HG03060 (cell line): ENCODE measurements around the gene PIK3C2G.

Source experiments
- ATAC-seq: cut with Tn5 transposase; IDR thresholded peaks from one replicate; pipeline ENCODE4 v1.9.1; 2021; ENCODE audit warnings: low read depth, moderate number of reproducible peaks; ENCODE audit not compliant: unreplicated experiment

The PIK3C2G gene

DNA sequence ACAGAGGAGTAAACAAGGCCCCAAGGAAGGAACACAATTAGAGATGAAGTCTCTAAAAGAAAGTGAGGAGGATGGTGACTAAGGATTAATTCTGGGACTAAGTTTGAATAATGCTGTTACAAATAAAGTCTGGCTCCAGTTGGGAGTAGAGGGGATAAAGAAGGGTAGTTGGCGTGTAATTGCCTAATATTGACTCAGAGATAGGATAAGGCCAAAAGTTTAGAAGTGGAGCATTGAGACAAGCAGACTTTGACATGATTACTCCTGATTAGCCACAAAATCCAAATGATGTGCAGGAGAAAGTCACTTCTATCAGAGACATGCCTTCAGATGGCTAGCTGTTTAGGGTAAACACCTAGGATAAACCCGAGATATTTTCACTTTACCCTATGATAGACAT lies 368.1 kb downstream of the PIK3C2G start:
- no peak for ATAC-seq

DNA sequence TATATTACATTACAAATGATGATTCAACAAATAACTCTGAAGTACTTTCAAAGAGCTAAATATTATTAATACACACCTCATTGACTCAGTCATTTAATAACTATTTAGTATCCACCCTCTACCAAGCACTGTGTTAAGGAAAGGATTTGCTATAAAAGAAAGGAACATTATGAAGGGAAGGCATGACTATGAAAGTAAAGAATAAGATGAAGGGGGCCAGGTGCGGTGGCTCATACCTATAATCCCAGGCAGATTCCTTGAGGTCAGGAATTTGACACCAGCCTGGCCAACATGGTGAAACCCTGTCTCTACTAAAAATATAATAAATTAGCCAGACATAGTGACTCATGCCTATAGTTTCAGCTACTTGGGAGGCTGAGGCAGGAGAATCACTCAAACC lies 368.6 kb downstream of the PIK3C2G start:
- no peak for ATAC-seq

DNA sequence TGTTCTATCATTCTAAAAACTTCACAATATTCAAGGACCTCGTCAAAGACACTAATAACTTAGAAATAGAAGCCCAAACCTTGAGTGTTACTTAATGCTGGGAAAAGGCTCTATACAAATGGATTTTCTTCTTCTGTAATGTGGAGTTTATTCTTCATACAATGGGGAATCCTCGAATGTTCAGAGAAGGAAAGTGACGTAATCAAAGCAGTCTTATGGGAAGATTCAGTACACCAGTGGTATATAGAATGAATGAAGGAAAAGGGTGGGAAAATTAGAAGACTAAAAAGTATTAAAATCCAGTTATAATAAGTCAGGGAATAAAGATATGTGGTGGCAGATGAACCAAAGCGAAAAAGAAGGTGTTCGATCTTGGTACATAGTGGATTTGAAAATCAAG lies 370.0 kb downstream of the PIK3C2G start:
- no peak for ATAC-seq

DNA sequence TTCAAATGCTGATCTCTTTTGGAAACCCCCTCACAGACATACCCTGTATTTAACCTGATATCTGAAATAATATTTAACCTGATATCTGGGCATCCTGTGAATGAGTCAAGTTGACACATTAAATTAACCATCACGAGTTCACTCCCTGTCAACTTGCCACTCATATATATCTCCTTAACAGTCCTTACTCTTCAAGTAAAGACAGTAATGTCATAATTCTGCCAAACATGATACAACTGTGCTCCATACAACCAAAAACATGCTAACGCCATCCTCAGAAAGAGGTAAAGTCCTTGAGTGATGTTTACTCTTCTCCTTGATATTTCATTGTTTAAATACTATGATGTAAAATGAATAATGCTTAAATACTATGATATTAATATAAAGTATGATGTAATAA lies 371.5 kb downstream of the PIK3C2G start:
- no peak for ATAC-seq

DNA sequence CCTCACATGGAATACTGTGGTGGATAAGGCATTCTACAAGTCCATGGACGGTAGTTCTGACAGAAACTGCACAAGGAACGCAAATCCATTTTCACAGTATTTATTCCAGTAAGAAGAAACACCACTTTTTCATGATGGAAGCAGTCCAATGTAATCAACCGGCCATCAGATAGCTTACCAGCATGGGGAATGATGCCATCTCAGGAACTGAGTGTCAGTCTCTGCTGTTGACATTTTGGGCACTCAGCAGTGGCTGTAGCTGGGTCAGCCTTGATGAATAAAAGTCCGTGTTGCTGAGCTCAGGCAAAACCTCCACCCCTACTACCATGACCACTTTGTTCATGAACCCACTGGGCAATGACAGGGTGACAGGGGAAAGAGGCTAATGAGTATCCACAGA lies 373.1 kb downstream of the PIK3C2G start:
- no peak for ATAC-seq

DNA sequence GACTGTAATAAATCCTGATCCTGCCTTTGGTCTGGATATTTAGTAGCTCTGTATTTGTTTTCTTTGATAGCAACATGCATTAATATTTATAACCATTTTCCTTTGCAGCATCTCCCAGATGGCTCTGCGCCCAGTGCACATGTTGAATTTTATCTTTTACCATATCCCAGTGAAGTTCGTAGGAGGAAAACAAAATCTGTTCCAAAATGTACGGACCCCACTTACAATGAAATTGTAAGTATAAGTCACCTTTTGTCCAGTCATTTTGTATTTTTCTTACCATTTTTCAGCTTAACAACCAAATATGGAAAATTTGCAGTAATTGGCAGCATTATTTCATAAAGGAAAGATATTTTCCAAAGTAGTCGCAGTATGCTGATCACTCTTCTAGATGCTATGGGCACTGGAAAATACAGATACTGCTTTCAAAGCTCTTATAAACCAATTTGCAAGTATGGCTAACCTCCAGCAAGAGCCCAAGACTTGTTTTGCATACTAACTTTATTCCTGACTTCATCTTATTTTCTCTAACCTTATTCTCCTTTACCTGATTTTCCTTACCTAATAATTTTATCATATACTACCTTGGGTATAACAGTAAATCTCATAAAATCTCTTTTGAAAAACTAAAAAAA lies 379.1 kb downstream of the PIK3C2G start:
- no peak for ATAC-seq

DNA sequence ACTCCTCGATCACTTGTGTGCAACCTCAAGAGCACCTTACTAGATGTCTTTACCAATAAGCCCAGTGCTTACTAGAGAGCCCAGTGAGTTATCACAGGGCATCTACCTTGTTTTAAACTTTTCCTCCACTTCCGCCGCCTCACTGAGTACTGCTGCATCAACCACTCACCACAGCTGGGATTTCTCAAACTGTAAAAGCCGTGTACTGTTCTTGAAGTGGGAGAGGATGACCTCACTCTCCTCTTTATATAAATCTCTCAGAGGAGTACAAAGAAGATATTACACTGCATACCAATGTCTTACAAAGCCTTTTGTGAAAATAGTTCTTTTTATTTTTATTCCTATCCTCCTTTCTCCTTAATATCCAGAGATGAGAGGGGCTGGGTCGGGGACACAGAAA lies 382.4 kb downstream of the PIK3C2G start:
- ATAC-seq = no peak

DNA sequence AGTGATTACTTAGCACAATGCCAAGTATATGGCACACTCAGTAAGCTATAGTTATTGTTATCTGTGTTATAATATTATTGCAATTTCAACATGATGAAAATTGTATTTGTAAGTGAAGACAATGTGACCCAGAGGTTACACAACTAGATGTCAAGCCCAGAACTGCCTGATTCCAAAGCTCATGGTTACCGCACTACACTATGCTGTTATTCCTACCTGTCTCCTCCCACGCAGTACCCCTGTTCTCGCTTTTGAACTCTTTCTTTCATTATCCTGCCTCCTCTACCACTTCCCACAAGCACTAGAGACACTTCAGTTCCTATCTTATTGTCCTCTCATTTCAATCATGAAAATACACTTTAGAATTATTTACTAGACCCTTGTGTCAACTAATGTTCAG lies 383.2 kb downstream of the PIK3C2G start:
- no peak for ATAC-seq

DNA sequence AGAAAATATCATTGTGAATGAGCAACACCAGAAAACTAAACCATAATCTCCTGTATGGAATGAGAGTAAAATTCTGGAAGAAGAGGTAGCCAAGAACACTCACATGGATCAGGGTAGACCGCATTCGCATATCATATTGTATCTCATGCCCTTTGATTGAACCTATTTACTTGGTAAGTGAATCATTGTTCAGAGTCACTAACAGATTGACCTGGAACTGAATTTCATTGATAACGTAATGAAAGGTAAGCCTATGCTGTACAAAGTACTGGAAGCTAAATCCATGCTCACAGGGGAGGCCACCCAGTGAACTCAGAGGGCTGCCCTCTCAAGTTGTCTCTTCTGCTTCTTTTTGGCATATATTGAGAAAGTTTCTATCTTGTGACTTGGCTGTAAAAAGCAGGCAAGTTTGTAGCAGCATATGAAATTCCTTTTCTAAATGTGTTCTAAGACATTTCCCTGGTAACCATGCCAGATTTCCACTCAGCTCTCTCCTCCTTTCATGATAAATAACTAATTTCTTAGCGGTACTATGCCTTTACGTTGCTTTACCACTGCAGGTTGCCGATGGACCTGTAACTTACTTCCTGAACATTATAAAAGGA lies 385.1 kb downstream of the PIK3C2G start:
- ATAC-seq = no peak

DNA sequence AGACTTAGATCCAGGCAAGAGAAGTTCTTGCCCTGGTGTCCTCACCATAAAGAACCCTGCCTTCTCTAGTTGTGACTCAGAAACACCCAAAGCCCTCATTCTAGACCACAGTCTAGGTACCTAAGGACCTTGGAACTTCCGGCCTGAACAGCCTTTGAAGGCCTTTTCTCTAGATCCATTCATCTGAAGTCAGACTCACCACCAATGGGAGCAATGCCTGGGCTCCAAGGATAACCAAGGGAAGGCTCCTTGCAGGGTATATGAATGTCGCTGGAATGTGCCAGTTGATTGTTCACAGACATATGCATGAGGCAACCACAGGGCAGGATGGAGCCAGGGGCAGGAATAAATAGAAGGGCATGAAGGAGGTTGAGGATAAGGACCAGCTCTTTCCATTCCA lies 390.2 kb downstream of the PIK3C2G start:
- no peak for ATAC-seq

DNA sequence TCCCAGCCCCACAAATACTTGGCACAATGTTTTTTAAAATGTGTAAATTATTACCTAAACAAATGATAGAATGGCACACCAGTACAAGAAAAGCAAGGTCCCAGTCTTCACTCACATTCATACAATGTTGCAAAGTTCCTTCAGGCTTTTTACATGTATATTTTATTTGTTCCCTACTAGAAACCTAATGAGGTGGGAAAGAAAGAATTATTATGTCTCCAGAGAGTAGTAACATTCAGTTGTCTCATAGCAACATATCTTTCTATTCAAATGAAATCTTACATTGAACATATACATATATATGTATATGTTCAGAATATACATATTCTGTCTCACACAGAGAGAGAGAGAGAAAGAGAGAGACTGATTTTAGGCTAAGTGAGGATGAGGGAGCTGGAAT lies 391.3 kb downstream of the PIK3C2G start:
- ATAC-seq = no peak

DNA sequence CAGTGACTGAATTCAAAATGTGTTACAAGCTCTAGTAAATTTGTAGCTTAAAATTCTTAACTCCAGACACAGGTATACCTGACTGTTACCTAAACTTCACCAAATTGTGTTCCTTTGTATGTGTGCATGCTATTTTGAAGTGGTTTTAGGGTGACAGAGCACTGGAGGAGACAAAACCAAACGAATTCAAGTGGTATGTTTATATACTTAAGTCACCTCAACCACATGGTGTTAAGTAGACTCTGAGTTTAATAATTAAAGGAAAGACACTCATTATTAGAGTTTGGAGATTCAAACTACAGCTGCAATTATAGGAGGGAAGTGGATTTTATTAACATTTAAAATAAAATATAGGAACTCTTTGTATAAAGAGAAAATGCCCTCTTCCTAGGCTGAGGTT lies 392.1 kb downstream of the PIK3C2G start:
- ATAC-seq = no peak

DNA sequence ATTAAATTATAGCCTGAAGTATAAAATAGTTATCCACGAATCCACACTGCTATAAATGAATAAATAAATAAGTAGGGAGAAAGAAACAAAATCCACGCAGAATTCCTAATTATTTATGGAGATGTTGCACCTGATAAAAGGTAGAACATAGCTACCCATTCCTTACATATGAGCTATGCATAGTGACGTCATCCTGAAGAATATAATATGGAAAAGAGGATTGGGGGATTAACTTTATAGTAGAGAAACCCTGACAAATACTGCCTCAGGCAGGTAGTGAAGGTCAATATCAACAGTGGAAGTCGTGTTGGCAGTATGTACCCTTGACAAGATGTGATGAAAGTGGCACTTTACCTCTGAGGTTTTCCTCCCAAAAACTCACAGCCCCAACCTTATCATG lies 394.0 kb downstream of the PIK3C2G start:
- ATAC-seq = no peak

DNA sequence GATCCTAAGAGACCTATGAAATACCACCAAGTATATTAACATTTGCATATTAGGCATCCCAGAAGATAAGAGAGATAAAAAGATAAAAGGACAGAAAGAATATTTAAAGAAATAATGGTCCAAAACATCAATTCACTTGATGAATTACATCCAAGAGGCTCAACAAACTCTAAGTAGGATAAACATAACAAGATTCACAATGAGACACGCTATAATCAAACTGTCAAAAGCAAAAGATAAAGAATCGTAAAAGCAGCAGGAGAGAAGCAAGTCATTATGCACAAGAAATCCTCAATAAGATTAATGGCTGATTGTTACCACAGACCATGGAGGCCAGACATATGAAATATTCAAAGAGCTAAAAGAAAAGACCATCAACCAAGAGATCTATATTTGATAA lies 396.9 kb downstream of the PIK3C2G start:
- ATAC-seq = no peak

DNA sequence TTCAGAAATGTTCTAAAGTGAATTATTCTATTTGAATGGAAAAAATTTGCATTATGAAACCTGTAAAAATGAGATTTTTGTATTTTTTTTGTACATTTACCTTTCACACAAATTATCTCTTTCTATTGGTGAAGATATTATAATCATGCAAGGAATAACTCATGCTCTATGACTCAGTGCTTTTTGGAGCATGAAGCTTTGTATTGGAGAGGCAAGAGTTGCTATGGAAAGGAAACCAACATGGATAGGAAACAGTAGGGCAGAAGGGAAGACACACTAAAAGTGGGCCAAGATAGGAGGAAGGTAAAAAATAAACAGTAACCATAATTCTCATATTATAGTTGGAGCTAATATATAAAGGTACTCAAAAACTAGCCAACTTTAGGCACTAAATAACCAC lies 397.5 kb downstream of the PIK3C2G start:
- no peak for ATAC-seq

DNA sequence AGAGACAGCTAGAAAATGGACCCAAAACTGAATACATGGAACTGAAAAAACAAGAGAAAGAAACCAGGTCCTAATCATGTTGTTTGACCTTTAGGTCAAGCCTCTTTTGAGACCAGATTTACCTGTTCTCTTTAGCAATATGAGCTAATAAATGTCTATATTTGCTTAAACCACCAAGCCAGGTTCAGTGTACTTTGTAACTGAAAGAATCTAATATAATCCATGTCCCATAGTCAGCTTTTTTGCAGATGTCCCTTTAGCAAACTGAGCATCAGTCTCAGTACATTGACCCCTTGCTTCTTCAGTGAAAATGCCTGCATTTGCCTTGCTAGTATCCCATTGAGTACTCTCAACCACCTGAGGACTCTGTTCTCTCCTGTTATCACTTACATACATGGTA lies 414.8 kb downstream of the PIK3C2G start:
- ATAC-seq = no peak

DNA sequence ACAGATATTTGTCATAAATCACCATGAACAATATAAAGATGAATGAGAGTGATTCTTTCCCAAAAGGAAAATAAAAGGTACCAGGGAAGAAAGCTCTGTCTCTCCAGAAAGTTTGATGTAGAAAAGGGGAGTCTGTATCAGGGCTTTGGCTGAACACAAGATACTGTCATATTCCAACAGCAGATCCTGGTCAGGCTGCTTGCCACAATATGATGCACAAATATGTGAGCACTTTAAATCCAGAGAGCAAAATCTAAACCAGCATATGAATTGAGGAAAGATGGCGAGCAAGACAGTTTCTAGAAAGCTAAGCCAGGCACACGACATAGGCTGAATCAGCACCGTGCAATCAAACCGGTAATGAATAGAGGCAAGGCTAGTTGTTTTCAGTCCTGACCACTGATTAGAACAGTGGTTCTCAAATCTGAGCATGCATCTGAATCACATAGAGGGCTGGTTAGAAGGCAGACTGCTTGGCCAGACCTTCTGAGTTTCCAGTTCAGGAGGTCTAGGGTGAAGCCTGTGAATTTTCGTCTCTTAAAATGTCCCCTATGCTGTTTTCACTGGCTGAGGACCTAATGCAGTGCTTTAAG lies 415.8 kb downstream of the PIK3C2G start:
- no peak for ATAC-seq

DNA sequence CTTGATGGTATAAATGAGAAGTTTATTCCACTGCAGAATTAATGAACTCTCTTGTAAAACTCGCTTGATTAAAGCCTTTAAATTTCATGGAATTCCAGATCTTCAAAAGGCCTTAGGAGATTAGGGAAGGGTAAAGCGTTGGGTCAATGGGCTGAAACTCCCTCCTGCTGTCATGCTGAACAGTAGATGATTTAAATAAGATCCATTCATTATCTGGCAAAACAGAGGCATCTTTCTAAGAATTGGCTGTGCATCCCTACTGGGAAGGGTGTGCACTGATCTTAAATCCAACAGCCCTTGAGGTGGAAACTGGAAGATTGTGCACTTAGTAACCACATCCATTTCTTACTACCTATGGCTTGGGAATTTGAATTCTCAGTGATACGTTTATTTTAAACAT lies 420.5 kb downstream of the PIK3C2G start:
- ATAC-seq = no peak

DNA sequence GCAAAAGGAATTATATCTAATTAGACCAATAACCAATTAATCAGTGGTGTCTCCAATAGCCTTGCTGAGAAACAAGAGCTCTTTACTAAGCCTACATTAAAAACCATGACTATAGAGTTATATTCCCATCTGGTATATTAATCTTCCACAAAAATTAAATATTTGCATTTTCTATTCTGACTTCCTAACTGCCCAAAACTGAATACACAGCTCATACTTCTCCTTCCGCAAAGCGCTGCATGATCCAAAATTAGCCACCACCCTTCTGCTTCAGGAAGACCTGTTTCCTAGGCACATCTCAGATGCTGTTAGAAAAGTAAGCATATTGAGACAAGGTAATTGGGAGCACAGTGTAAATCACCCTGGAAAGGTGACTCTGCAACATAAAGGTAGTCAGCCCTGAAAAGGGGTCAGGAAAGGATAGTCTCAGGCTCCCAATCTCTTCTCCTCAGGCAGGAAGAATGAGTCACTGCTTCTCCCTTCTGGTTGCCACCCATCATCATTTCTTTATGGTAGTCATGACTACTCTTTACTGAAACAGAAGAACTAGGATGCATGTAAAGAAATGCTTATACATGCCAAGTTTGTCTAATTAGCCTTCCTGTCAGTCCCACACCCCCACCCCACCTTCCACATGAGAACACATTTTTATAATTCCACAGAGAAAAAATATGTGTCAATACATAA lies 422.2 kb downstream of the PIK3C2G start:
- ATAC-seq = no peak

DNA sequence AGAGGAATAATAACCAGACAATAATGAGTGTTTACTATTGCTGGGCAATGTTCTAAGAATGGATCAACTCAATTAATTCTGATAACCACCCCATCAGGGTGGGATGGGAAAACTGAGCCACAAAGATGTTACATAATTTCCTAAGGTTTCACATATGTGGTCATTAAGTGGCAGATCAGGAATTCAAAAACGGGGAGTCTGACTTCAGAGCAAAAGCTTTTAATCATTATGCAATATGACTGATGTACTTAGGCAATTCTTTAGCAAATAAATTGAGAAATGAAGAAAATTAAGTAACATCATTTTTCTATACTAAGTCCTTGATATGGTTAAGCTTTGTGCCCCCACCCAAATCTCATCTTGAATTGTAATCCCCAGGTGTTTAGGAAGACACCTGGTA lies 423.1 kb downstream of the PIK3C2G start:
- ATAC-seq = no peak

DNA sequence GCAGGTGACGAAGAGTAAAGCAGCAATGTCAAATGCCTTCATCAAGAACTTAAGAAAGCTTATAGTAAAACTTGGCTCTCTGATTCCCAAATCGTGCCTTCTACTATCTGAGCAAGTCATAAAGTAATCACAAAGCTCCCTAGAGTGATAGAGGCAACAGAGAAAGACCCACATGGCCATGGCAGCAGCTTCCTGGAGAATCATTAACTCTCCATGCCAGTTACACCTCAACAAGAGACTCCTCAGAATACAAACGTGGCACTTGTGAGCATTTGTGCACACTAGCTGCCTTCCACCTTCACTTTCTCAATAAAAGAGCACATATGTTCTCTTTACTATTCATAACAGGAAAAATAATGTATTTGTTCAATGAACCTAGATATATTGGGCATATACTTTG lies 428.5 kb downstream of the PIK3C2G start:
- ATAC-seq = no peak

DNA sequence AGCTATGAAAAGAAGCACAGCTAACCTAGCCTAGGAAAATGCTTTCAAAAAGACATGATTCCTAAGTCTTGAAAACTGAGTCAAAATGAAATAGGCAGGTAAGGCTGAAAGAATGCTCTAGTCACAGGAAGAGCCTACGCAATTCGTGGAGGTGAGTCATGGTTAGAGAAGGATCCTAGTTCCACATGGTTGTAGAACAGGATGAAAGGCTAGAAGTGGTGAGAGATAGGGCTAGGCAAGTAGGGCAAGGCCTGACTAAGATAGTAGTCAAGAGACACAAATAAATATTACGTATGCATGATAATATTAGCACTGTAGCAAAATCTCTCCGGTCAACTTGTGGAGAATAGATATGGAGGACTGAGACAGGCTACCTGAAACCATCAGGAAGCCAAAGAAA lies 429.3 kb downstream of the PIK3C2G start:
- ATAC-seq = no peak
